ENCODE data around the gene CIB1.
A peak's percentile ranks its signal among the peaks of the same experiment; 100 is the strongest.

The CIB1 gene

GRCh38 chr15:90239371-90239770 is 5.6 kb upstream of the CIB1 start:
- no peak for DNase-seq

- no peak for DNase-seq
Observed at GRCh38 chr15:90234096-90234988, 601 bp upstream of the CIB1 start, which contains the start of gene GDPGP1. GDPGP1 (plus strand) TSS chr15:90234209; CDS start chr15:90240909, 6,700 bp downstream.

GRCh38 chr15:90232941-90233386 is 777 bp downstream of the CIB1 start:
- DNase-seq, result no peak

GRCh38 chr15:90232196-90232595 is 1.5 kb downstream of the CIB1 start:
- no peak for DNase-seq

GRCh38 chr15:90231028-90232017 is 2.4 kb downstream of the CIB1 start:
- DNase-seq, result no peak

- DNase-seq, result no peak
Observed at GRCh38 chr15:90230610-90231009, 3.1 kb downstream of the CIB1 start.

- DNase-seq, result no peak
Observed at GRCh38 chr15:90230071-90230494, 3.7 kb downstream of the CIB1 start.

GRCh38 chr15:90228960-90229359 is 4.8 kb downstream of the CIB1 start:
- DNase-seq, result no peak

- DNase-seq, result no peak
Observed at GRCh38 chr15:90227816-90228772, 5.6 kb downstream of the CIB1 start.

- DNase-seq, result no peak
Observed at GRCh38 chr15:90227336-90227735, 6.4 kb downstream of the CIB1 start.

GRCh38 chr15:90225504-90226234 is 8.1 kb downstream of the CIB1 start:
- peak; percentile 71 for DNase-seq

- DNase-seq, result no peak
Observed at GRCh38 chr15:90225047-90225446, 8.7 kb downstream of the CIB1 start.

- DNase-seq, result no peak
Observed at GRCh38 chr15:90223441-90224165, 10.1 kb downstream of the CIB1 start.

- no peak for DNase-seq
Observed at GRCh38 chr15:90222547-90222946, 11.2 kb downstream of the CIB1 start.

- peak; percentile 16 for DNase-seq
Observed at GRCh38 chr15:90221246-90221900, 12.4 kb downstream of the CIB1 start.

GRCh38 chr15:90219421-90220141 is 14.2 kb downstream of the CIB1 start:
- no peak for DNase-seq

- DNase-seq, result no peak
Observed at GRCh38 chr15:90217671-90218394, 15.9 kb downstream of the CIB1 start.

GRCh38 chr15:90214553-90215196 is 19.1 kb downstream of the CIB1 start:
- DNase-seq, result no peak

All from NCI-H774 (cell line).